ENCODE measurements around the gene SAV1.

Gene SAV1

DNA sequence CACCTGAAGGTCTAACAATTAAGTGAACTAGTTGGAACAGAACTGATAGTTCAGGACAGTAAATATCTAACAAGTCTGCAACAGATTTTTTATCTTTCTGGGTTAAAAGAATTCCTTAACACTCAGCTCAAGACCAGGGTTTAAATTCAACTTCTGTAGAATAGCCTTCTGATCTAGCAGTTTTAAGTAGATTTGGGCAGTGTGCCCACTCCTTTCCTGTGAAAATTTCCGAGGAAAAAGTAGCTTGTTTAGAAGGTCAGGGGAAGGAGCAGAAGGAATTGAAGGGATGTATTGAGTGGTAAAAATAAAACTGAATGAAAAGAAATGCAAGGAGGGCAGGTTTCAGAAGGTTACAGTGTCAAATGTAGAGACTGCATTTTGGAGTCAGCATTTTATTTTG, 62.3 kb downstream of the SAV1 start:
- FAIRE-seq = no peak

DNA sequence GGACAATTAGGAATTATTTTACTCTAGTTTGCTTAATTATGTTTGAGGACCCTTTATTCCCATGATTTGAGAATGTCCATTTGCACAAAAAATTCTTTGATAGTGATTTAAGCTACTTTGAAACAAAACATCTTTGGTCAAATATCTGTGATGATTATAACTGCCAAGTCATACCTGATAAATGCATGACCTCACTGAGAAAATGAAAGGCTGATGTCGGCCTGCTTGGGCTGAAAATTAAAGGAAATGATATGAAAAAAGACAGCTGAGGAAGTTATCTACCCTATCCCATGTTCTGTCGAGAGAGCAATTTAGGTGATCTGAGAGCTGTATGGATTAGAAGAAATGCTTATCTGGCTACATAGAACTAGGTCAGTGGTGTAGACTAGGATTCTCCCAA, 64.5 kb downstream of the SAV1 start:
- FAIRE-seq = no peak

DNA sequence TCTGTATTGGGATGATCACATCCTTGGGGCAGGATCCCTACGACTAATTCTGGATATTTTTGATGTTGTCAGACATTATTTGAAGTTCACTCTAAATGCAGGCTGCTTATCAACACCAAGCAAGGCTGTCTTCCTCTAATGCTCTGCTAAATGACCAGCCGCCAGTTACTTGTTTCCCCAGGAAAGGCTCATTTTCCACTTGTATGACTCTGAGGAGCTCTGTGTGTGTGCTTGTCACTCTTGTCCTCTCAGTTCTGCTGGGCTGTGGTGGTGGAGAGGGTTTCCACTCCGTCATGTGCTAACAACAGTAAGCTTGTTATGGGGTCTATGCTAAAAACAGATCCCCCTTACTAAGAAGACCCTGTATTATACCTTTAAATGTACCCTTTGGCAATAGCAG, 66.1 kb downstream of the SAV1 start:
- FAIRE-seq = no peak

GRCh38 chr14:50601394-50601793, 66.7 kb downstream of the SAV1 start:
- FAIRE-seq = no peak

DNA sequence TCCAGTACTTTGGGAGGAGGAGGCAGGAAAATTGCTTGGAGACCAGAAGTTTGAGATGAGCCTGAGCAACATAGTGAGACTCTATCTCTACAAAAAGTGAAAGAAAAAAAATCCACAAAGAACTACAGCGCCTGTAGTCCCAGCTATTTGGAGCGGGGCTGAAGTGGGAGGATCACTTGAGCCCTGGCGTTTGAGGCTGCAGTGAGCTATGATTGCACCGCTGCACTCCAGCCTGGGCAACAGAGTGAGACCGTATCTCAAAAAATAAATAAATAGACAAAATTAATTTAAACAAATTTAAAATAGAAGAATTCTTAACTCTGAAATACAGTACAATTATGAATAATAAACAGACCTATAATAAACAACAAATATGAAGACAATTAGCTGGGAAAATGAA, 67.3 kb downstream of the SAV1 start:
- peak; percentile 96 for FAIRE-seq

DNA sequence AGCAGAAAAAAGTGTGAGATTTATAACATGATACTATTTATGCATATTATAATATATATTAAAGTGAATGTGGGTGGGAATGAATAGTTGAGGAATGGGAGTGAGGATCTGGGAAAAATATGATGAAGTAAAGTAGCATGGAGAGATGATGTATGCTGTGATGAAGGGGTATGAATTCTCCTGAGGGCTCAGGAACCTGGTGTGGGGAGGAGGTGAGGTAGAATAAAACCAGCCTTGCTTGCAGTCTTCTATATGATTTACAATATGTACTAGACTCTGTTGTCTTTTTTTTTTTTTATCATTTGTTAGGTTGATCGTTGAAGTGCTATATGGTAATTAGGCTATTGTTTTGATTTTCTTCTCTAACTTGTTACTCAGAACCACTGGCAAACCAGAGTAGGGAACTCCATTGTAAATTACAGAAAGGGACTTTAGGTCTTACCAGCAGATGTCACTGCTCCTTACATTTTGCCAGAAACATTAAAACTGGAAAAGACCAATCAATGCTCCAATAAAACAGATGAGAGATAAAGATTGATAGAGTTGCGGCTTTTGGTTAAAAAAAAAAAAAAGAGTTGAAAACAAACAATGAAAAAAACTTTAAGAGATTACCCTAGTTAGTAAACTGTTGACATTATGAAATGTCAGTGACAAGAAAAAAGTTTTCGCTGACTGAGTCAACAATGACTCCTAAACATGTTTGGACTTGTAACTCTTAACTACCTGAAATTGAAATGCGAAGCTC, 68.2 kb downstream of the SAV1 start:
- FAIRE-seq = peak; percentile 98

GRCh38 chr14:50598765-50599164, 69.3 kb downstream of the SAV1 start:
- FAIRE-seq = no peak

GRCh38 chr14:50594577-50595316, 73.4 kb downstream of the SAV1 start:
- no peak for FAIRE-seq

- FAIRE-seq = no peak
Observed at GRCh38 chr14:50590464-50590863, 77.6 kb downstream of the SAV1 start.
